HG03571 (cell line): ENCODE data around the gene CHD5.

Experiments used
- ATAC-seq: cut with Tn5 transposase; IDR thresholded peaks from one replicate; pipeline ENCODE4 v1.9.1; 2021; ENCODE audit not compliant: unreplicated experiment

The CHD5 gene

GRCh38 chr1:6154525-6155319 is 25.4 kb downstream of the CHD5 start:
- ATAC-seq: no peak

- ATAC-seq: no peak
Observed at GRCh38 chr1:6152882-6153281, 27.2 kb downstream of the CHD5 start.

- no peak for ATAC-seq
Observed at GRCh38 chr1:6152181-6152580, 27.9 kb downstream of the CHD5 start.

GRCh38 chr1:6151291-6151822 is 28.8 kb downstream of the CHD5 start:
- ATAC-seq: no peak

GRCh38 chr1:6150006-6150938 is 29.8 kb downstream of the CHD5 start:
- no peak for ATAC-seq

GRCh38 chr1:6149597-6149996 is 30.5 kb downstream of the CHD5 start:
- ATAC-seq: no peak

- ATAC-seq: no peak
Observed at GRCh38 chr1:6148497-6149241, 31.5 kb downstream of the CHD5 start.

- ATAC-seq: no peak
Observed at GRCh38 chr1:6145864-6146410, 34.2 kb downstream of the CHD5 start.

- ATAC-seq: no peak
Observed at GRCh38 chr1:6145396-6145750, 34.7 kb downstream of the CHD5 start.

GRCh38 chr1:6144647-6145395 is 35.3 kb downstream of the CHD5 start:
- ATAC-seq: no peak

- no peak for ATAC-seq
Observed at GRCh38 chr1:6144175-6144574, 35.9 kb downstream of the CHD5 start.

GRCh38 chr1:6143395-6143794 is 36.7 kb downstream of the CHD5 start:
- no peak for ATAC-seq

- ATAC-seq: no peak
Observed at GRCh38 chr1:6142734-6143133, 37.4 kb downstream of the CHD5 start.

- ATAC-seq: no peak
Observed at GRCh38 chr1:6142036-6142621, 38.0 kb downstream of the CHD5 start.

- no peak for ATAC-seq
Observed at GRCh38 chr1:6141592-6141991, 38.5 kb downstream of the CHD5 start.

GRCh38 chr1:6140413-6140812 is 39.7 kb downstream of the CHD5 start:
- ATAC-seq: no peak

GRCh38 chr1:6137758-6138157 is 42.4 kb downstream of the CHD5 start:
- ATAC-seq: no peak

GRCh38 chr1:6136516-6137220 is 43.5 kb downstream of the CHD5 start:
- no peak for ATAC-seq
